ENCODE data around the gene ZNF296. TPM values are rescaled to one million over a fixed set of nuclear protein-coding genes. Genes with fewer than 3 reads are reported as not detected.

ZNF296 gene
- total RNA-seq, 2 experiments from 2014 or later, result 2.0 to 2.4 TPM

DNA sequence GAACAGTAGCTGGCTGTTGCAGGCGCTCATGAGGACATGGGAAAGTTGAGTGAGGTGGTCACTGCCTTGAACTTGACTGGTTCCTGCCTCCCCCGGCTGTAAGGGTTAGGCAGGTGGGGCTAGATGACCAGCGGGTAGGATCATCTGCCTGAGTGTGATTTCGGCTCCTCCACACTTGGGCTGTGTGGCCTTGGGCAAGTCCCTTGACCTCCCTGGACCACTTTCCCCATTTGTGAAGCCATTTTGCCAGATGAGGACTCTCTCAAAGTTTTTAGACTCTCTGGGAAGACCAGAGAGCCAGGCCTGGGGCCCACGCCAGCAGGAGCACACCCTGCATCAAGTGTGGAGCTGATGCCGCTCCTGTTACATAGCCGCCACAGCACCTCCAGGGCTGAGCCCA, 26.2 kb upstream of the ZNF296 start:
- H3K9me3 ChIP-seq (ENCODE audit: control insufficient read depth in 1 of 2, insufficient read depth in 1 of 2, low read length in 2 of 2), result no peaks in the 10 kb centered on the region
- no peaks in the 10 kb centered on the region for H3K36me3 Mint-ChIP-seq (ENCODE audit: low read depth)
- no peak overlapping the region for H3K4me3 ChIP-seq (ENCODE audit: low read length)
- H3K27ac ChIP-seq (ENCODE audit: low read depth in 1 of 2, low read length in 2 of 2), result peak overlapping the region in 1 of 2 donors; percentile 2
- CTCF ChIA-PET, result interaction anchor here (1.5 to 1.8 kb wide), 2 partner anchors 10 to 15 kb away, joined by 4 to 8 read pairs; partner anchors contain the start of gene PPP1R37
- TF ChIP-seq, protein P1, sequence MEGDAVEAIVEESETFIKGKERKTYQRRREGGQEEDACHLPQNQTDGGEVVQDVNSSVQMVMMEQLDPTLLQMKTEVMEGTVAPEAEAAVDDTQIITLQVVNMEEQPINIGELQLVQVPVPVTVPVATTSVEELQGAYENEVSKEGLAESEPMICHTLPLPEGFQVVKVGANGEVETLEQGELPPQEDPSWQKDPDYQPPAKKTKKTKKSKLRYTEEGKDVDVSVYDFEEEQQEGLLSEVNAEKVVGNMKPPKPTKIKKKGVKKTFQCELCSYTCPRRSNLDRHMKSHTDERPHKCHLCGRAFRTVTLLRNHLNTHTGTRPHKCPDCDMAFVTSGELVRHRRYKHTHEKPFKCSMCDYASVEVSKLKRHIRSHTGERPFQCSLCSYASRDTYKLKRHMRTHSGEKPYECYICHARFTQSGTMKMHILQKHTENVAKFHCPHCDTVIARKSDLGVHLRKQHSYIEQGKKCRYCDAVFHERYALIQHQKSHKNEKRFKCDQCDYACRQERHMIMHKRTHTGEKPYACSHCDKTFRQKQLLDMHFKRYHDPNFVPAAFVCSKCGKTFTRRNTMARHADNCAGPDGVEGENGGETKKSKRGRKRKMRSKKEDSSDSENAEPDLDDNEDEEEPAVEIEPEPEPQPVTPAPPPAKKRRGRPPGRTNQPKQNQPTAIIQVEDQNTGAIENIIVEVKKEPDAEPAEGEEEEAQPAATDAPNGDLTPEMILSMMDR (IDR thresholded peaks at IDR 0.05), result no peak
- intact Hi-C loops (cut with DNase I, micrococcal nuclease), result loop anchor here in 1 of 2 experiments (5.0 kb wide), 1 partner anchor 85 kb away; no protein-coding TSS in a partner anchor
- no peaks in the 10 kb centered on the region for H3K9me3 Mint-ChIP-seq
- H3K4me1 Mint-ChIP-seq (ENCODE audit: low read depth), result peaks cover 64% of the 10 kb centered on the region
- POLR2A ChIA-PET, result interaction anchor here (0.6 to 4.8 kb wide), 7 partner anchors 10 to 259 kb away, joined by 3 to 71 read pairs (median 4); partner anchors contain the start of genes BLOC1S3, CLASRP and PPP1R37
- peaks cover 6% of the 10 kb centered on the region for H3K36me3 ChIP-seq (ENCODE audit: insufficient read depth, low read length)
- peaks cover 54% of the 10 kb centered on the region for H3K4me1 ChIP-seq (ENCODE audit: insufficient read depth, low read length)
- no peaks in the 10 kb centered on the region for H3K27me3 ChIP-seq (ENCODE audit: control insufficient read depth in 1 of 2, insufficient read depth in 2 of 2, low read length in 2 of 2)
- peak overlapping the region; percentile 73 for H3K4me3 Mint-ChIP-seq
- H3K27ac Mint-ChIP-seq, result peak overlapping the region; percentile 86
- no peaks in the 10 kb centered on the region for H3K27me3 Mint-ChIP-seq
- ATAC-seq (ENCODE audit: poor library complexity), result no peak
- DNase-seq, result no peak

DNA sequence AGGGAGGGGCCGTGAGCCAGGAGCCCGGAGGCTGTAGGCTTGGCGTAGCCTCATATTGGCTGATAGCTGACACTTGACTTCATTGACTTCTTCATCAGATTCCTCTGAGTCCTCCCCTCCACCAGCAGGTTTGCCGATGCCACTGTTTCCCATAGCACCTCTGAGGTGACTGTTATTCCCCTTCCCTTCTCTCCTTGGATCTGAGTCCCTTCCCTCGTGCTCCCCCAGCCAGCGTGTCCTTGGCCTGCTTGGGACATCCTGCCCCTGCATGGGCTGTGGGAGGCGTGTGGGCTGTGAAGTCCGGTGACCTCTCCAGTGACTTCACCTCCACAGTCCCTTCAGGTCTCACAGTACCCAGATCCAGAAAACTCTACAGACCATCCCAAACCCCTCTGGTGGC, 25.5 kb upstream of the ZNF296 start:
- ChIA-PET POLR2A (interaction anchor here (4.8 kb wide), 1 partner anchor 9 kb away, joined by 71 read pairs; the partner anchor contains the start of gene PPP1R37), CTCF (no interaction called here)
- DNase-seq (no peak), ATAC-seq (ENCODE audit: poor library complexity) (no peak)
- no peak overlapping the region for H3K4me3 ChIP-seq (ENCODE audit: low read length)
- intact Hi-C loops (cut with DNase I, micrococcal nuclease), result loop anchor here in 1 of 2 experiments (5.0 kb wide), 1 partner anchor 85 kb away; no protein-coding TSS in a partner anchor
- TF ChIP-seq, protein P1 (IDR thresholded peaks at IDR 0.05), result no peak
- H3K4me1 ChIP-seq (ENCODE audit: insufficient read depth, low read length), result peaks cover 60% of the 10 kb centered on the region
- Mint-ChIP-seq H3K4me3 (no peak overlapping the region), H3K4me1 (ENCODE audit: low read depth) (peaks cover 69% of the 10 kb centered on the region), H3K36me3 (ENCODE audit: low read depth) (no peaks in the 10 kb centered on the region), H3K9me3 (no peaks in the 10 kb centered on the region), H3K27ac (no peak overlapping the region), H3K27me3 (no peaks in the 10 kb centered on the region)
- H3K27me3 ChIP-seq (ENCODE audit: control insufficient read depth in 1 of 2, insufficient read depth in 2 of 2, low read length in 2 of 2), result no peaks in the 10 kb centered on the region
- H3K9me3 ChIP-seq (ENCODE audit: control insufficient read depth in 1 of 2, insufficient read depth in 1 of 2, low read length in 2 of 2), result no peaks in the 10 kb centered on the region
- no peak overlapping the region for H3K27ac ChIP-seq (ENCODE audit: low read depth in 1 of 2, low read length in 2 of 2)
- peaks cover 6% of the 10 kb centered on the region for H3K36me3 ChIP-seq (ENCODE audit: insufficient read depth, low read length)

DNA sequence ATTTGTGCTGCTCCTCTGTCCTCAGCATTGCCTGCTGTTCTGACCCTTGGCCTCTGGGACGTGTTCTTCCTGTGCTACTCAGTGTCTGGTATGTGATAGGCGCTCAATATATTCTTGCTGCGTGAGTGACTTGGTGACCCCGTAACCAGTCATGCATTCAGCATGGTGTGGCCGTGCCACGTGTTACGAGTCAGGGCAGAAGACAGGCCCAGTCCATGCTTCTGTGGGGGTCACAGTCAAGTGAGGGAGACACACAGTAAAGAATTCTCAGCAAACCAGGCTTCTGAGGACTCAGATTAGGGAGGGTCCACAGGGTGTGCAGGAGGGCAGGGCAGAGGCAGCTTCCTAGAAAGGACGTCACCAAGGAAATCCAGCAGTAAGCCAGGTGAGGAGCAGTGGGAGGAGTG, 24.6 kb upstream of the ZNF296 start:
- H3K36me3 Mint-ChIP-seq (ENCODE audit: low read depth), result no peaks in the 10 kb centered on the region
- no peak overlapping the region for H3K27ac ChIP-seq (ENCODE audit: low read depth in 1 of 2, low read length in 2 of 2)
- no peak overlapping the region for H3K27ac Mint-ChIP-seq
- intact Hi-C loops (cut with DNase I, micrococcal nuclease), result loop anchor here in 1 of 2 experiments (5.0 kb wide), 1 partner anchor 86 kb away; no protein-coding TSS in a partner anchor
- peaks cover 78% of the 10 kb centered on the region for H3K4me1 Mint-ChIP-seq (ENCODE audit: low read depth)
- CTCF ChIA-PET, result no interaction called here
- H3K36me3 ChIP-seq (ENCODE audit: insufficient read depth, low read length), result peaks cover 6% of the 10 kb centered on the region
- H3K9me3 Mint-ChIP-seq, result no peaks in the 10 kb centered on the region
- H3K4me1 ChIP-seq (ENCODE audit: insufficient read depth, low read length), result peaks cover 70% of the 10 kb centered on the region
- no peaks in the 10 kb centered on the region for H3K27me3 Mint-ChIP-seq
- ATAC-seq (ENCODE audit: poor library complexity) (no peak), DNase-seq (no peak)
- no peak overlapping the region for H3K4me3 ChIP-seq (ENCODE audit: low read length)
- no peaks in the 10 kb centered on the region for H3K27me3 ChIP-seq (ENCODE audit: control insufficient read depth in 1 of 2, insufficient read depth in 2 of 2, low read length in 2 of 2)
- POLR2A ChIA-PET, result interaction anchor here (4.8 kb wide), 1 partner anchor 8 kb away, joined by 71 read pairs; the partner anchor contains the start of gene PPP1R37
- H3K9me3 ChIP-seq (ENCODE audit: control insufficient read depth in 1 of 2, insufficient read depth in 1 of 2, low read length in 2 of 2), result no peaks in the 10 kb centered on the region
- peak overlapping the region; percentile 32 for H3K4me3 Mint-ChIP-seq
- TF ChIP-seq, protein P1 (IDR thresholded peaks at IDR 0.05), result no peak
